ENCODE data around the gene TMEM238.
"Not testable (repeated sequence)": the region's sequence is repeated elsewhere in the genome, so short reads cannot be mapped to it uniquely, and the experiment has no call there.

The TMEM238 gene

DNA sequence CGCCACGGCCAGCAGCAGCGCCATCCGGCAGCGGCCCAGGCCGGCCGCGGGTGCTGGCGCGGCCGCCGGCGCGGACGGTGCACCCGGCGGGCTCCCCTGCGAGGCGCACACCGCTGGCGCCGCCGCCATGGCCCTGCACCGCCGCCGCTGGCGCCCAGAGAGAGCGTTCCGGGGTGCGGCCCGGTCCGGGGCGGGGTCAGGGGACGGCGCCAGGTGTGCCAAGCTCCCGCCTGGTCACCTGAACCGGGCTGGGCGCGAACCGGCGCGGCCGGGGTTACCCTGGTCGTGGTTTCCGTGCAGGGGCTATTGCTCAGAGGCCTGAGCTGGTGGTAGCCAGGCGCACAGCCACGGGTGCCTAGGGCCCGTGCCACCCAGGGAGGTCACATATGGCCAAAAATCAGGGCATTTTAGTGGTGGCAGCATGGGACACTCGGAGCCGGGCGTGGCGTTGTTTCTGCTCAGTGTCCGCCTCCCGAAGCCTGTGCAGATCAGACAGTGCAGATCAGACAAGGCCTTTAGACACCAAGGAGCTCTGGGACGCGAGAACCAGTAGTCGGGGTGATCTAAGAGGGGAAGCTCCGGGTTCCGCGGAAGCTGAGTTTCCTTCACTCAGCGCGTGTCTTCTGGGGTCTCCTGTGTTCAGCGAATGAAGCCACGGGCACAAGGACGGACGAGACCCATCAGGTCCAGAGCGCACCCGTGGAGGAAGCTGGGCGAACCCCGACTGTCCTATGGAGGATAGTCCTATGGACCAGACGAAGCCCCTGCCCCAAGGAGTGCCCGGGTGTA lies at the start of gene TMEM238:
Gene TMEM238 (minus strand): TSS at position 162 of the 789 bp plus-strand sequence. CDS start 33 bp downstream, at position 129.
- DNase-seq (ENCODE audit: low read depth in 3 of 3, low spot score in 1 of 3): peak in 1 of 3 donors; percentile 26

GRCh38 chr19:55433292-55433691 lies 49.2 kb upstream of the TMEM238 start:
- no peak for DNase-seq (ENCODE audit: low read depth in 3 of 3, low spot score in 1 of 3)

GRCh38 chr19:55432241-55432959 lies 48.3 kb upstream of the TMEM238 start:
- no peak for DNase-seq (ENCODE audit: low read depth in 3 of 3, low spot score in 1 of 3)

GRCh38 chr19:55431183-55431582 lies 47.1 kb upstream of the TMEM238 start:
- DNase-seq (ENCODE audit: low read depth in 3 of 3, low spot score in 1 of 3): no peak

DNA sequence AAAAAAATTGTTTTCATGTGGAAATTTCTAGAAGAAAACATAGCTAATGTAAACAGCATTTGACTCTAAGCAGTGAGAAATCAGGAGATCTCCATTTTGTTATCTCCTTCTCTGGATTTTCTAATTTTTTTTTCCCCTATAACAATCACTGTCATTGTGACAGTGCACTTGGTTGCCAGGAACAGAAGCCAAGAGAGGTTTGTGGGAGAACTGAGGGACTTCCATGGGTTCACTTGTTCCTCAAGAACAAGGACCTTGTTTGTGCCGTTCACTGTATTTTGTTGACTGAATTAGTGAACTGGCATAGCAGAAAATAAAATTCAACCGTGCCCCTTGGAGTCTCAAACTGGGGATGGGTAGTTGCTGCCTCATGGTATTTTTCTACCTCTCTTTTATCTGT lies 42.0 kb upstream of the TMEM238 start:
- DNase-seq (ENCODE audit: low read depth in 3 of 3, low spot score in 1 of 3): no peak

DNA sequence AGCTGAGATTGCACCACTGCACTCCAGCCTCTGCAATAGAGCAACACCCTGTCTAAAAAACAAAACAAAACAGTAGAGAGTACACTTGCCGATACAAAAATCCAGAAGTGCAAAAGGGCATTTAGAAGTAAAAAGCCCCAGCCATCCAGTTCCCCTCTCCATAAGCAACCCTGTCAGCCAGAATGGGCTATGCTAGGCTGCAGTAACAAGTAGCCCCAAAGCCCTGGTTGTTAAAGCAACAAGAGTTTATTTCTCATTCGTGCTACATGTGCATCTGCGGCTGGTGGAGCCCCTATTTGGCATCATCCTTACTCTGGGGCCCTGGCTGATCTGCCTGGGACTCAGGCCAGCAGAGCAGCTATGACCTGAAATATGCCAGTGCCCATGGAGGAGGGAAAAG lies 40.4 kb upstream of the TMEM238 start:
- DNase-seq (ENCODE audit: low read depth in 3 of 3, low spot score in 1 of 3): no peak

- DNase-seq (ENCODE audit: low read depth in 3 of 3, low spot score in 1 of 3): no peak
Observed at GRCh38 chr19:55423225-55424005, 39.3 kb upstream of the TMEM238 start.

DNA sequence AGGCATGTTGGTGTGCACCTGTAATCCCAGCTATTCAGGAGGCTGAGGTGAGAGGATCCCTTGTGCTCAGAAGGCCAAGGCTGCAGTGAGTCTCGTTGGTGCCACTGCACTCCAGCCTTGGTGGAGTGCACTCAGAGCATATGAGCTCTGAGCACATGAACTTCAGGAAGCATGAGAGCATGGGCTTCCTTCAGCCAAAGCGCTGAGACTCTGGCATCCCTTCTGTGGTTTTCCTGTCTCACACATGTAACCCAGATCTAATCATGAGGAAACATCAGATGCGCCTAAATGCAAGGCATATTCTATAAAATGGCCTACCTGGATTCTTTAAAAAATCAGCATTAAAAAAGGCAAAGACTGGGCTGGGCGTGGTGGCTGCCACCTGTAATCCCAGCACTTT lies 37.2 kb upstream of the TMEM238 start:
- DNase-seq (ENCODE audit: low read depth in 3 of 3, low spot score in 1 of 3): not testable (repeated sequence)

DNA sequence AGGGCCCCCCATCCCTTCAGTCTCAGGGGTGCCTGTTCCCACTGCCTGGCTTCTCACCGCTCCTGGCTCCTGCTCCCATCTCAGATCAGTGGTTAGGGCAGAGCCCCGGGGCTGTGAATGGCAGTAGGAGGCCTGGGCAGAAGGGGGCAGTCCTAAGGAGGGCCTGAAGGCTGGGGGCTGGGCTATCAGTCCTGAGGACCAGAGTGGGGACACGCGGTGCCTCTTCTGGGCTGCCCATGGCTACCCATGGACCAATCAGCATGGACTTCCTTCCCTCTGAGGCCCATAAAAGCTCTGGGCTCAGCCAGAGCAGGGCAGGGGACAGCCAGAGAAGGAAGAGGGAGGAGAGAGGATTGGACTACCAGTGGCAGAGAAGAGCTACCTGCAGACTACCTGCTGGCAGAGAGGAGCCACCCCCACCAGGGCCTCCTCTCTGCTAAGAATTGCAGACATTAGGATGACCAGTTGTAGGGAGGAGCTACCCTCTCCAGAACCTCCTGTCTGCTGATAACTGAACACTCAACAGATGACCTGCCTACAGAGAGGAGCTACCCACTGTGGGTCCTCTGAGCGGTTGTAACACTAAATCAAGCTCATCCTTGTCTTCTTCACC lies 35.6 kb upstream of the TMEM238 start:
- DNase-seq (ENCODE audit: low read depth in 3 of 3, low spot score in 1 of 3): no peak

- no peak for DNase-seq (ENCODE audit: low read depth in 3 of 3, low spot score in 1 of 3)
Observed at GRCh38 chr19:55419103-55419502, 35.0 kb upstream of the TMEM238 start.

DNA sequence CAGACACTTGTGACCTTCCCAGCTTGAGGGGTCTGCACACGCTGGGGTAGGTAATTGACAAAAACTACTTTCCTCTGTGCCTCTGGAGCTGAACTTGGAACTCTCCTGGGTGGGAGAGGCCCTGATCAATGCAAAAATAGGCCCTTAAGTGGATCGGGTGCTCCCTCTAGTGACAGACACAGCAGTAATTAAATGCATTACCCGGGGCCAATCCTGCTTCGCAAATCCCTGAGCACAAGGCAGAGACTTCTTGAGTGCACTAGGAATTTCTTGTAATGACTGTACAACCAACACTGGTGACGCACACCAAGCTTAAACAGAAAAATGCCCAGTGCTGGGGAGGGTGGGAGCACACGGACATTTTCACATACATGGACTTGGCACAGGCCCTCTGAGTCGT lies 34.1 kb upstream of the TMEM238 start:
- no peak for DNase-seq (ENCODE audit: low read depth in 3 of 3, low spot score in 1 of 3)

DNA sequence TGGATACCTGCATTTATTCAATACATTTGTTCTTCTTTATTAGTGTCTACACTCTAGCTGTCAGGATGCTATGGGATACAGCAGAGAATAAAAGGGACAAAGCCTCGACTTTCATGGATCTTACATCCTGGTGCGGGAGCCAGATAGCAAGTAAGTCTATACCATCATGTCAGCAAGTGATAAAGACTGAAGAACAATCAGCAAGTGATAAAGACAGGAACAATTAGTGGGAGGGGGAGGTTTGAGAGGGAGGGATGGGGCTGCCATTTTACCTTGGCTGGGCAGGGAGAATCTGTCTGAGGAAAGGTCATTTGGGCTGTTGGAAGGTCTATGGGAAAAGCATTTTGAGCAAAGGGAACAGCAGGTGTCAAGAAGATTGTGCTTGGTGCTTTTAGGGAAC lies 26.1 kb upstream of the TMEM238 start:
- DNase-seq (ENCODE audit: low read depth in 3 of 3, low spot score in 1 of 3): no peak

DNA sequence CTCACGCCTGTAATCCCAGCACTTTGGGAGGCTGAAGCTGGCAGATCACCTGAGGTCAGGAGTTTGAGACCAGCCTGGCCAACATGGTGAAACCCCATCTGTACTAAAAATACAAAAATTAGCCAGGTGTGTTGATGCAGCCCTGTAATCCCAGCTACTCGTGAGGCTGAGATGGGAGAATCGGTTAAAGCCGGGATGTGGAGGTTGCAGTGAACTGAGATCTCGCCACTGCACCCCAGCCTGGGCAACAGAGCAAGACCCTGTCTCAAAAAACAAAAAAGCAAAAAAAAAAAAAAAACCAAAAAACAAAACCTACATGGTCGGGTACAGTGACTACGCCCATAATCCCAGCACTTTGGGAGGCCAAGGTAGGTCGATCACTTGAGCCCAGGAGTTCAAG lies 25.1 kb upstream of the TMEM238 start:
- not testable (repeated sequence) for DNase-seq (ENCODE audit: low read depth in 3 of 3, low spot score in 1 of 3)

DNA sequence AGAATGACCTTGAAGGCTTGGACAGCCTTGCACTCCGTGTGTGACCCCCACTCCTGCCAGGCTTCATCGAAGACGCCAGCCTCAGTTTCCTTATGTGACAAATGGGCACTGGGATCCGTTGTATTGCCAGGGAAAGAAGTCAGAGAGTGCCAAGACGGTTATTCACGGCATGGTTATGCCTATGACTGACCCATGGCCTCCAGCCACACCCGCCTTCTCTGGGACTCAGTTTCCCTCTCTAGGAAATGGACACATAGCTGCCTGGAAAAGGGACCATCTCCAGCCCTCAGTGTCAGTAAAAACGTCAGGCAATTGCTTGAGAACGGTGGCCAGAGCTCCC lies 24.4 kb upstream of the TMEM238 start:
- DNase-seq (ENCODE audit: low read depth in 3 of 3, low spot score in 1 of 3): no peak

- peak; percentile 92 to 94 (median 93) for DNase-seq (ENCODE audit: low read depth in 3 of 3, low spot score in 1 of 3)
Observed at GRCh38 chr19:55407800-55408532, 23.9 kb upstream of the TMEM238 start.

DNA sequence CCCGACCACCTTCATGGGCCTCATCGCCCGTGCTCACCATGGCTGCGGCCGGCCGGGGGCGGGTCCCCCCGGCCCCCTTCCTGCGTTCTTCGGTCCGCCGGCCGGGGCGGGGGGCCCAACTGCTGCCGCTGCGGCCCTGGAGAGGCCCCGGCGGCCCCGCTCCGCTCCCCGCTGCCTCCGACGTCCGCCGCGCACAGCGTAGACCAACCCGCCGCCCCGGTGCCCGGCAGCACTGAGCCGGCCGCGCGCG lies 23.4 kb upstream of the TMEM238 start, which contains the start of gene UBE2S:
Gene UBE2S (minus strand): TSS at position 239 of the 250 bp plus-strand sequence. CDS start 199 bp downstream, at position 40.
- not testable (repeated sequence) for DNase-seq (ENCODE audit: low read depth in 3 of 3, low spot score in 1 of 3)

- DNase-seq (ENCODE audit: low read depth in 3 of 3, low spot score in 1 of 3): no peak
Observed at GRCh38 chr19:55406826-55407549, 22.9 kb upstream of the TMEM238 start.

DNA sequence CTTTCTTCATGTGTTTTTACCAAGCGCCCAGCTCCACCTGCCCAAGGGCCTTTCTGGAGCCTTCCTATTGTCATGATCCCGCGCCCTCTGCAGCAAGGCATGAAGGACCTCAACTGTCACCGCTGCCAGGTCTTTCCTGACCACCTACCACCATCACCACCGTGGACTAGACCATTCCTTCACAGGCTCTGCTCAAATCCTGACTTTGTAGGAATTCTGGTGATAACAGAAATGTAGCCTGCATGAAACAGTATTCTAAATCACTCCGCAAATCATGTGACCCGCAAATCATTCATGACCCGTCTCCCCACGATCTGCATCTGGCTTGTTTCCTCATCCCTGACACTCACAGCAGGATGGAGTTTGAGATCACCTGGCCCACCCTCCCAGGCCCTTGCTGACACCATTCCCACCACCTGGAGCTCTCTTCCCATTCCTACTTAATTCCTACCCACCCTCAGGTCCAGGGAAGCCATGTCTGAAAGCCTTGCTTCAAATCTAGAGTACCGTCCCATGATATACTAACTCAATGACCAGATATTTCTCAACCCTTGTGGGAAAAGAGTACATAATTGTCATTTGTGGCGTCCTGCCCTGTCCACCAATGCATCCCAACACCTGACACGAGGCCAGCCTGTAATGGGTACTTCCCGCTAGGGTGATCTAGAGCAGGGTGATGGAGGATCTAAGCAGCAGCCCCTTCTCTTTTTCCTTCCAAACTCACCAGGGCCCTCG lies 22.2 kb upstream of the TMEM238 start:
- DNase-seq (ENCODE audit: low read depth in 3 of 3, low spot score in 1 of 3): no peak

GRCh38 chr19:55405638-55406037 lies 21.5 kb upstream of the TMEM238 start:
- DNase-seq (ENCODE audit: low read depth in 3 of 3, low spot score in 1 of 3): no peak

DNA sequence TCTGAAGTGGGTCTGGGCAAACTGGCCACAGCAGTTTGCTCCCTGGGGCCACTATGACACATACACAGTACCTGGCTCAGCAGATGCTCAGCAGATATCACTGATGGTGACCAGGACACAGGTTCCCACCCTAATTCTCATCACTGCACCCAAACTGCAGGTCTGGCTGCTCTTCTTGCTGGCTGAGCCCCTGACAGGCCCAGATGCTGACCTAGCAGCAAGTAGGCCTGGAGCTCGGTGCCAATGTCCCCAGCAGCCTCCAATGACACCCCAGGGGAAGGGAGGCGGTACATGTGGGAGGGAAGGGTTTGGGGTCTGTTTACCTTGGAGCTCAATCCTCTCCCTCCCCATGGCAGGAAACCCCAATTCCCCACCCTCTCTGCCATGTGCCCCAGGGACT lies 18.4 kb upstream of the TMEM238 start:
- no peak for DNase-seq (ENCODE audit: low read depth in 3 of 3, low spot score in 1 of 3)
